SK-N-SH (cell line): ENCODE results near the gene ATP8A2.

Experiments used
- GATA2 ChIP-seq: sonication (generic); formaldehyde crosslinking; IDR thresholded peaks from 2 replicates; pipeline ENCODE4 v1.5.0; 2020; ENCODE audit warnings: mild to moderate bottlenecking, missing genetic modification reagents
- TAF1 ChIP-seq: IDR thresholded peaks from 2 replicates; pipeline ENCODE4 v1.6.1; 2012; ENCODE audit warnings: low read depth, mild to moderate bottlenecking, low read length, moderate library complexity, borderline replicate concordance

DNA sequence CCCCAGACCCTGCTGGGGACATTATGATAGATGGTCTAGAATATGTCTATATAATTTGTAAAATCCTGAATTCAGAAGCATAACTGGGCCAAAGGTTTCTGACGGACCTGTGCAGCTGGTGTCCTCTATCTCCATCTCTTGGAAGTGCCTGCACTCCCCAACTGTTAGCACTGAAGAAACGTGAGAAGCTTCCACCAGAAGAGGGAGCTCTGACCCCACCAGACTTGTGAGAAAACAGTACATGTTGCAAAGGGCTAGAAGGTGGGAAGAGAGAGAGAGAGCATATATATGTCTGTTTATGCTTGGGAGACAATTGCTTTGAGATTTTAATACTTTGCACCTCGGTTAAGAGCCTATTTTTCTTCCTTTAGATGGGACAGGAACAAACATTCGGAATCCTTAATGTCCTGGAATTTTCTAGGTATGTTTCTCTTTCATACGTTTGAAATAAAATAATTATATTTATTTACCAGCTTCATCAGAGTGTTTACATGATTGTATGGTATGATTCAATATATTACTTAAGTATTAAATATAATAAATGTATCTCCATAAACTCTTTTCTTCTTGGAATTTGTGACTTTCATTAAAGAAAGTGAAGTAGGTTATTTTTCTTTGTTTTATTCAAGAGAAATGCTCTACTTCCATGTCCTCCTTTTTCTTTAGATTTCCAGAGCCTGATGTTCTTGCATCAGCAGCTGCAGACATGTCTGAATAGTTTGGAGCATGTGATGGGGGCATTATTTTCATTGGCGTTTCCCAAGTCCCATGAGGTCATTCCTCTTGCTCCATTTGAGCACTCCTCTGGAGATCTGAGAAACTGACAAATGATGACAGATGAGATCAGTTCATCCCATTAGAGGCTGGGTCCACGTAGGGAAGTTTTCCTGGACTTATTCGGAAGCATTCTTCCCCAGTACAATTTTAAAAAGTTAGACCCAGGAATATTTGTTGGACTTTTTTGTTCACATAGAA, 202.9 kb downstream of the ATP8A2 start:
- TF ChIP-seq GATA2 (no peak), TAF1 (no peak)
